Esophagus squamous epithelium (tissue), 5 donors: ENCODE data around the gene EIF4EBP3. TPM values are rescaled to one million over a fixed set of nuclear protein-coding genes. Genes with fewer than 3 reads are reported as not detected.

ENCODE experiments used
- DNase-seq: peaks from one replicate; lab custom pipeline; 2025; lab: John Stamatoyannopoulos, UW
- H3K27ac ChIP-seq, 4 donors: fragments of 200-600 bp; sonication (generic); one replicate each; pipeline ENCODE4 v1.5.1; 2016 to 2019; ENCODE audit warnings: mild to moderate bottlenecking in 1 of 4
- H3K27me3 ChIP-seq, 4 donors: fragments of 200-600 bp; sonication (generic); 1 replicate in 3 of 4; 2 replicates in 1 of 4; pipeline versions ENCODE4 v1.5.1 to v1.6.0; 2017 to 2021; ENCODE audit warnings: antibody characterized with exemption in 1 of 4
- H3K36me3 ChIP-seq, 3 donors: fragments of 200-600 bp; sonication (generic); one replicate each; pipeline ENCODE4 v1.5.1; 2016 to 2019
- H3K4me1 ChIP-seq, 3 donors: fragments of 200-600 bp; sonication (generic); one replicate each; pipeline ENCODE4 v1.5.1; 2017 to 2019
- H3K4me3 ChIP-seq, 4 donors: fragments of 200-600 bp; sonication (generic); 1 replicate in 3 of 4; 2 replicates in 1 of 4; pipeline ENCODE4 v1.5.1; 2016 to 2019; ENCODE audit warnings: mild to moderate bottlenecking in 2 of 4, moderate library complexity in 1 of 4
- H3K9me3 ChIP-seq, 3 donors: fragments of 200-600 bp; sonication (generic); one replicate each; pipeline ENCODE4 v1.5.1; 2016 to 2019
- POLR2A ChIP-seq, 4 donors: fragments of 450-650 bp; IDR thresholded peaks; one replicate each; pipeline ENCODE4 v1.6.1; 2017; ENCODE audit warnings: antibody characterized with exemption in 4 of 4, mild to moderate bottlenecking in 4 of 4, moderate library complexity in 3 of 4
- WGBS, 2 donors: methylation state at CpG; one replicate each; pipeline ENCODE4 v1.1.5; 2018; 5-methylcytosine and 5-hydroxymethylcytosine counted together
- intact Hi-C: fragments of 100-400 bp; cut with DNase I; formaldehyde crosslinking; loops from one replicate; pipeline ENCODE4 v1.15.0; 2022
- total RNA-seq, 4 donors: library from RNA; depleted of rRNA; stranded (reverse); fragments of >200 nt; gene quantifications; one replicate each; pipeline ENCODE4 v1.1.0, GENCODE V29; 2016
- TF ChIP-seq, protein P1 (sequence below), 6 experiments: fragments of 450-650 bp in 4 of 6; fragments of 200-600 bp in 2 of 6; sonication (generic) in 2 of 6; IDR thresholded peaks; one replicate each; pipeline ENCODE4 v1.5.1; 2016 to 2019; ENCODE audit warnings: antibody characterized with exemption in 6 of 6, mild to moderate bottlenecking in 4 of 6, moderate library complexity in 4 of 6
- donor health status: DM: yes; HTN: yes; CAD: no.

EIF4EBP3 gene
- total RNA-seq, 4 donors from 2014 or later: 3.0 to 12.4 (median 6.2) TPM

- Histone ChIP-seq H3K9me3 (no peaks in the 10 kb centered on the region), H3K27me3 (no peaks in the 10 kb centered on the region), H3K36me3 (peaks cover 0 to 59% (median 31%) of the 10 kb centered on the region in 3 donors), H3K4me3 (no peak overlapping the region), H3K27ac (peak overlapping the region; percentile 95 to 98 (median 96)), H3K4me1 (peaks cover 26 to 59% (median 34%) of the 10 kb centered on the region in 3 donors)
- intact Hi-C loops: no loop called here
- WGBS, 2 donors: 70 to 82% methylated on average over 2 to 3 of the region's 3 CpGs
- no peak for DNase-seq
- TF ChIP-seq, protein P1, sequence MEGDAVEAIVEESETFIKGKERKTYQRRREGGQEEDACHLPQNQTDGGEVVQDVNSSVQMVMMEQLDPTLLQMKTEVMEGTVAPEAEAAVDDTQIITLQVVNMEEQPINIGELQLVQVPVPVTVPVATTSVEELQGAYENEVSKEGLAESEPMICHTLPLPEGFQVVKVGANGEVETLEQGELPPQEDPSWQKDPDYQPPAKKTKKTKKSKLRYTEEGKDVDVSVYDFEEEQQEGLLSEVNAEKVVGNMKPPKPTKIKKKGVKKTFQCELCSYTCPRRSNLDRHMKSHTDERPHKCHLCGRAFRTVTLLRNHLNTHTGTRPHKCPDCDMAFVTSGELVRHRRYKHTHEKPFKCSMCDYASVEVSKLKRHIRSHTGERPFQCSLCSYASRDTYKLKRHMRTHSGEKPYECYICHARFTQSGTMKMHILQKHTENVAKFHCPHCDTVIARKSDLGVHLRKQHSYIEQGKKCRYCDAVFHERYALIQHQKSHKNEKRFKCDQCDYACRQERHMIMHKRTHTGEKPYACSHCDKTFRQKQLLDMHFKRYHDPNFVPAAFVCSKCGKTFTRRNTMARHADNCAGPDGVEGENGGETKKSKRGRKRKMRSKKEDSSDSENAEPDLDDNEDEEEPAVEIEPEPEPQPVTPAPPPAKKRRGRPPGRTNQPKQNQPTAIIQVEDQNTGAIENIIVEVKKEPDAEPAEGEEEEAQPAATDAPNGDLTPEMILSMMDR (IDR thresholded peaks at IDR 0.05): no peak
- no peak for TF ChIP-seq POLR2A (IDR thresholded peaks at IDR 0.05)
Observed at GRCh38 chr5:140549237-140550144, 2.0 kb downstream of the EIF4EBP3 start.

- H3K27ac ChIP-seq: peak overlapping the region; percentile 95 to 98 (median 96)
- WGBS, 2 donors: 83 to 93% methylated on average over 6 to 10 of the region's 11 CpGs
- H3K36me3 ChIP-seq: peaks cover 0 to 55% (median 25%) of the 10 kb centered on the region in 3 donors
- intact Hi-C loops: no loop called here
- no peak for DNase-seq
- no peak overlapping the region for H3K4me3 ChIP-seq
- H3K4me1 ChIP-seq: peaks cover 26 to 68% (median 40%) of the 10 kb centered on the region in 3 donors
- H3K9me3 ChIP-seq: no peaks in the 10 kb centered on the region
- no peaks in the 10 kb centered on the region for H3K27me3 ChIP-seq
- TF ChIP-seq, protein P1 (IDR thresholded peaks at IDR 0.05): no peak
- TF ChIP-seq POLR2A (IDR thresholded peaks at IDR 0.05): no peak
Observed at GRCh38 chr5:140550147-140551079, 3.0 kb downstream of the EIF4EBP3 start.

DNA sequence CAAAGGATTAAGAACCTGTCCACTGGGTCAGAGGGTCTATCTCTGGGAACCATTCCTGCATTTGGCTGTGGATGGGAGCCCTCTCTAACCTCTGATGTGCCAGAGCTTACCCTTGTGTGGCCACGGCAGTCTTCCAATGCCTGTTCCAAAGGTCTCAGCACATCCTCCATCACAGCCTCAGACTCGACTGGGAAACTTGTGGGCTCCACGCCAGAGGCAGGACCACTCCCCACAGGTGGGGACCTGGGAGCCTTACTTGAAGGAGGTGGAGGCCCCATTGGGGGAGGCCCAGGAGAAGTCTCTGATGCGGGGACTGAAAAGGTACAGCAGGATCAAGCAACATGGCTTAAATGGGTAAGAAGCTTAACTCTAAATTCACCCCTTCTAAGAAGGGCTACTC is 4.4 kb downstream of the EIF4EBP3 start:
- no peak for TF ChIP-seq POLR2A (IDR thresholded peaks at IDR 0.05)
- TF ChIP-seq, protein P1 (IDR thresholded peaks at IDR 0.05): no peak
- peaks cover 31 to 75% (median 47%) of the 10 kb centered on the region in 3 donors for H3K4me1 ChIP-seq
- H3K36me3 ChIP-seq: peaks cover 0 to 54% (median 25%) of the 10 kb centered on the region in 3 donors
- no peak overlapping the region for H3K27ac ChIP-seq
- DNase-seq: no peak
- H3K4me3 ChIP-seq: no peak overlapping the region
- WGBS, 2 donors: 33 to 83% methylated on average over 1 to 3 of the region's 4 CpGs
- no peaks in the 10 kb centered on the region for H3K27me3 ChIP-seq
- intact Hi-C loops: no loop called here
- H3K9me3 ChIP-seq: no peaks in the 10 kb centered on the region

DNA sequence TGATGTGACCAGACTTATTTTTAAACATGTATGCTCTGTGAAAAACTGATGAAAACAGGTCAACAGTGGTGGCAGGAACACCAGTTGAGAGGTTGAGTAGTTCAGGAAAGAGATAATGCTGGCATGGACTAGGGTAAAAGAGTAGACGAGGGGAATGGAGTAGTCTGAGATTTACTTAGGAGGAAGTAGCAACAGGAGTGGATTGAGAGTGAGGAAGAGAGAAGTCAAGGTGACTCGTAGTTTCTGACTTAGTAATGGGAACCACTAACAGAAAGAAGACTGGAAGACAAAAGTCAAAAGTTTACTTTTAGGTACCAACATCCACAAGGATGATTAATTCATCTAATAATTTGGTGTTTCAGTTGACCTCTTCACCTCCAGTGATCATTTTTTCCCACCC is 6.2 kb downstream of the EIF4EBP3 start:
- Histone ChIP-seq H3K27me3 (no peaks in the 10 kb centered on the region), H3K36me3 (peaks cover 0 to 57% (median 25%) of the 10 kb centered on the region in 3 donors), H3K9me3 (no peaks in the 10 kb centered on the region), H3K4me3 (no peak overlapping the region), H3K4me1 (peaks cover 16 to 64% (median 38%) of the 10 kb centered on the region in 3 donors), H3K27ac (peak overlapping the region; percentile 15 to 31 (median 25))
- intact Hi-C loops: no loop called here
- 44 to 57% methylated on average over 2 of the region's 2 CpGs for WGBS, 2 donors
- DNase-seq: no peak
- TF ChIP-seq POLR2A (IDR thresholded peaks at IDR 0.05): no peak
- TF ChIP-seq, protein P1 (IDR thresholded peaks at IDR 0.05): no peak
